Measurements from ENCODE around the gene SEM1.
"Not testable (repeated sequence)": the region's sequence is repeated elsewhere in the genome, so short reads cannot be mapped to it uniquely, and the experiment has no call there.

Gene SEM1

DNA sequence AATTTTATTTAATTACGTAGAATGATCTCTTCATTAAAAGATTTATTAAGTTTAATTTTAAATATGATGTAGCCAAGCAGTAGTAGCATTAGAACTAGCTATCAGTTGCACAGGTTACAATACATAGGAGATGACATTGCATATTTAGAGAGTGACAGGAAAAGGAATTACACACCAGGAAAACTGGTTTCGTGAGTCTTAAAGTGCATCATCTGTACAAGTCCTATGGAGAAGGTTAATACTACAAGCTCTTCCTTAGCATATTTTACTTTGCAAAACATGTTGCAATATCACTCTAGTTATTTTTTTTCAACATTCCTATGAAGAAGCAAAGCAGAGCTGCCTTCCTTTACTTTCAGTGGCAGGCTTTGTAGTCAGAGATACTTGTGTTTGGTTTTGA, 20.2 kb upstream of the SEM1 start:
- no peak for TF ChIP-seq CTCF (conservative IDR thresholded peaks at IDR 0.05; ENCODE audit: low read depth, low read length)
- Histone ChIP-seq H3K4me3 (IDR thresholded peaks at IDR 0.05; ENCODE audit: insufficient read depth, low read depth, low read length) (no peak overlapping the region), H3K4me1 (ENCODE audit: low read depth, poor library complexity, severe bottlenecking) (no peaks in the 10 kb centered on the region), H2AFZ (ENCODE audit: low read depth) (no peak overlapping the region), H3K36me3 (ENCODE audit: insufficient read depth) (no peaks in the 10 kb centered on the region), H4K20me1 (ENCODE audit: insufficient read depth) (no peaks in the 10 kb centered on the region), H3K27ac (no peak overlapping the region), H3K79me2 (ENCODE audit: insufficient read depth, low read depth) (no peaks in the 10 kb centered on the region), H3K9ac (no peak overlapping the region), H3K4me2 (no peak overlapping the region), H3K27me3 (ENCODE audit: insufficient read depth, low read depth) (no peaks in the 10 kb centered on the region)

DNA sequence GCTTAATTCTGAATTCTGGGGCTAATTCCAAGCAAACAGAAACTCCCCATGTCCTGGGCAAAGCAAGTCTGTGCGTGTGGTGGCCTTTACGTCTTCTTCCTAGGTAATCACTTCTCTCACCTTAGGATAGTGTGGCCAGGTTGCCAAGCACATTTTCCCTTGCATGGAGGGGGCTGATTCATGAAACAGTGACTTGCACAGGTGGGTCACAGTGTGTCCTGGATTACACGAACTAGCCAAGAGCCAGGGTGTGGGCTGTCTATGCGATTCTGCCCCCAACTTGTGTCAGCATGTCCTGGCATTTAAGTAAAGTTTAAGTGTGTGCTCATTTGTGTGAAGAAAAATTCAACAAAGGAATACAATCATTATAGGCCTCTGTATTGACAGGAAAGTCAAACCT, 18.5 kb upstream of the SEM1 start:
- H3K79me2 ChIP-seq (ENCODE audit: insufficient read depth, low read depth) = no peaks in the 10 kb centered on the region
- no peak overlapping the region for H3K27ac ChIP-seq
- H3K27me3 ChIP-seq (ENCODE audit: insufficient read depth, low read depth) = no peaks in the 10 kb centered on the region
- H3K4me3 ChIP-seq (IDR thresholded peaks at IDR 0.05; ENCODE audit: insufficient read depth, low read depth, low read length) = no peak overlapping the region
- H2AFZ ChIP-seq (ENCODE audit: low read depth) = no peak overlapping the region
- no peaks in the 10 kb centered on the region for H3K36me3 ChIP-seq (ENCODE audit: insufficient read depth)
- H4K20me1 ChIP-seq (ENCODE audit: insufficient read depth) = no peaks in the 10 kb centered on the region
- TF ChIP-seq CTCF (conservative IDR thresholded peaks at IDR 0.05; ENCODE audit: low read depth, low read length) = no peak
- no peaks in the 10 kb centered on the region for H3K4me1 ChIP-seq (ENCODE audit: low read depth, poor library complexity, severe bottlenecking)
- H3K4me2 ChIP-seq = no peak overlapping the region
- no peak overlapping the region for H3K9ac ChIP-seq

DNA sequence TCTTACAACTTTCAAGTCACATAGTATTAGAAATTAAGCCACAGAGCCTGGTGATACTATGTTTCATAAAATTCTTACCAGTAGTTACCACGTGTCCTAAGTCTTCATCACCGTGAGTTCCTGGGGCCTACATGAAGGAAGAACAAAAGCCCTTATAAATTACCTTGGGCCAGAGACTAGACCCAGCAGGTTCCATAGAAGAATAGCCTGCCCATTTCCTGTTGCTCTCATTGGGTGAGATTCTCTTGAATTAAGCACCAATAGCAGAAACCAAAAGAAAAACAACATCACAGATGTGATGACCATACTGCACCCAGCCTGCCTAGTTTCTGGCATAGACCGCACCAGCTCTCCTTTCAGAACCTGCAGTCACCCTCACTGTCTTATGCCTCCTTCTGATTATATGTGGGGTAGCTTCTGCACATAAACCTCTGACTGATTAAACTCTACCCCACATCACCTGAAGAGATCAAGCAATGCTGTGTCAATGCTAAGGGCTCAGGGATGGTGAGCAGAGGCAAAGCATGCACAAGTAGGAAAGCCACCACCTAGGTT, 18.0 kb upstream of the SEM1 start:
- H3K79me2 ChIP-seq (ENCODE audit: insufficient read depth, low read depth) = no peaks in the 10 kb centered on the region
- H3K27me3 ChIP-seq (ENCODE audit: insufficient read depth, low read depth) = no peaks in the 10 kb centered on the region
- H4K20me1 ChIP-seq (ENCODE audit: insufficient read depth) = no peaks in the 10 kb centered on the region
- H3K4me1 ChIP-seq (ENCODE audit: low read depth, poor library complexity, severe bottlenecking) = no peaks in the 10 kb centered on the region
- H3K9ac ChIP-seq = no peak overlapping the region
- no peak overlapping the region for H3K4me2 ChIP-seq
- TF ChIP-seq CTCF (conservative IDR thresholded peaks at IDR 0.05; ENCODE audit: low read depth, low read length) = no peak
- no peak overlapping the region for H2AFZ ChIP-seq (ENCODE audit: low read depth)
- H3K36me3 ChIP-seq (ENCODE audit: insufficient read depth) = no peaks in the 10 kb centered on the region
- H3K4me3 ChIP-seq (IDR thresholded peaks at IDR 0.05; ENCODE audit: insufficient read depth, low read depth, low read length) = no peak overlapping the region
- no peak overlapping the region for H3K27ac ChIP-seq

DNA sequence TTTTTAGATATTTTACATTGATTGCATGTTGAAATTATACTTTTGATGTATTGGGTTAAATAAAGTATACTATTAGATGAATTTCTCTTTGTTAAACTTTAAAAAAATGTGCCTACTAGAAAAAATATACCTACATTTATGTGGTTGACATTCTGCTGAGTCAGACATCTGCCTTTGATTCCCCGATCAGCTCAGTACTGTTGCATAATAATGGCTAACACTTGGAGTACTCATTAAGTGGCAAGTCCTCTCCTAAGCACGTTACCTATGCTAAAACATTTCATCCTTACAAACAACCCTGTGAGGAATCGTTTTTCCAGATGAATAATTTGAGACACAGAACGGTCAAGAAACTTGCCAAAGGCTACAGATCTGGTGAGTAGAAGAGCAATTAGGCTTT, 14.0 kb upstream of the SEM1 start:
- no peaks in the 10 kb centered on the region for H3K79me2 ChIP-seq (ENCODE audit: insufficient read depth, low read depth)
- H4K20me1 ChIP-seq (ENCODE audit: insufficient read depth) = no peaks in the 10 kb centered on the region
- H2AFZ ChIP-seq (ENCODE audit: low read depth) = no peak overlapping the region
- no peak overlapping the region for H3K9ac ChIP-seq
- TF ChIP-seq CTCF (conservative IDR thresholded peaks at IDR 0.05; ENCODE audit: low read depth, low read length) = no peak
- no peaks in the 10 kb centered on the region for H3K36me3 ChIP-seq (ENCODE audit: insufficient read depth)
- H3K27ac ChIP-seq = no peak overlapping the region
- H3K4me3 ChIP-seq (IDR thresholded peaks at IDR 0.05; ENCODE audit: insufficient read depth, low read depth, low read length) = no peak overlapping the region
- no peaks in the 10 kb centered on the region for H3K27me3 ChIP-seq (ENCODE audit: insufficient read depth, low read depth)
- no peak overlapping the region for H3K4me2 ChIP-seq
- no peaks in the 10 kb centered on the region for H3K4me1 ChIP-seq (ENCODE audit: low read depth, poor library complexity, severe bottlenecking)

- H3K9ac ChIP-seq; H3K4me1 ChIP-seq (ENCODE audit: low read depth, poor library complexity, severe bottlenecking); H4K20me1 ChIP-seq (ENCODE audit: insufficient read depth); H3K27ac ChIP-seq; H3K4me3 ChIP-seq (IDR thresholded peaks at IDR 0.05; ENCODE audit: insufficient read depth, low read depth, low read length); H3K79me2 ChIP-seq (ENCODE audit: insufficient read depth, low read depth); H2AFZ ChIP-seq (ENCODE audit: low read depth); H3K4me2 ChIP-seq; H3K27me3 ChIP-seq (ENCODE audit: insufficient read depth, low read depth); H3K36me3 ChIP-seq (ENCODE audit: insufficient read depth): not testable (repeated sequence)
Measured at GRCh38 chr7:96722928-96723327, 13.3 kb upstream of the SEM1 start.
